Skeletal muscle tissue (tissue), 4 donors: ENCODE results near the gene RAP1A. TPM values are rescaled to one million over a fixed set of nuclear protein-coding genes. Genes with fewer than 3 reads are reported as not detected.
"Not testable (repeated sequence)": the region's sequence is repeated elsewhere in the genome, so short reads cannot be mapped to it uniquely, and the experiment has no call there.

Experiments used
- H3K27ac ChIP-seq: one replicate; pipeline ENCODE4 v1.7.0; 2013; ENCODE audit warnings: mild to moderate bottlenecking, low read depth, low read length, inconsistent platforms
- H3K27me3 ChIP-seq, 3 donors: one replicate each; pipeline ENCODE4 v1.7.0; 2013; ENCODE audit warnings: low read length in 3 of 3; ENCODE audit not compliant: control insufficient read depth in 3 of 3, insufficient read depth in 3 of 3
- H3K36me3 ChIP-seq, 3 donors: one replicate each; pipeline ENCODE4 v1.7.0; 2013; ENCODE audit warnings: low read length in 3 of 3; ENCODE audit not compliant: control insufficient read depth in 3 of 3, insufficient read depth in 3 of 3
- H3K4me1 ChIP-seq, 3 donors: one replicate each; pipeline ENCODE4 v1.7.0; 2013; ENCODE audit warnings: low read length in 3 of 3, mild to moderate bottlenecking in 3 of 3; ENCODE audit not compliant: control insufficient read depth in 3 of 3, insufficient read depth in 3 of 3
- H3K4me3 ChIP-seq, 3 donors: one replicate each; pipeline ENCODE4 v1.7.0; 2013; ENCODE audit warnings: low read length in 3 of 3
- H3K9ac ChIP-seq, 3 donors: one replicate each; pipeline ENCODE4 v1.7.0; 2013; ENCODE audit warnings: low read length in 3 of 3, mild to moderate bottlenecking in 3 of 3, moderate library complexity in 2 of 3, low read depth in 1 of 3
- H3K9me3 ChIP-seq, 3 donors: one replicate each; pipeline ENCODE4 v1.7.0; 2013; ENCODE audit warnings: low read length in 3 of 3; ENCODE audit not compliant: control insufficient read depth in 3 of 3
- total RNA-seq: library from RNA; depleted of rRNA; stranded (reverse); fragments of >200 nt; gene quantifications from one replicate; pipeline ENCODE4 v1.2.3, GENCODE V29; 2014
- donor health status: Osteomylitis.

The RAP1A gene
- total RNA-seq, 1 donor from 2014 or later: 16.7 TPM

GRCh38 chr1:111622166-111622565 lies 2.6 kb downstream of the RAP1A start:
- peaks cover 11 to 31% (median 28%) of the 10 kb centered on the region in 3 donors for H3K4me1 ChIP-seq
- no peak overlapping the region for H3K27ac ChIP-seq
- peak overlapping the region in 2 of 3 donors; percentile 3 to 16 for H3K9ac ChIP-seq
- H3K4me3 ChIP-seq: peak overlapping the region in 1 of 3 donors; percentile 10
- H3K9me3 ChIP-seq: no peaks in the 10 kb centered on the region
- no peaks in the 10 kb centered on the region for H3K27me3 ChIP-seq
- H3K36me3 ChIP-seq: no peaks in the 10 kb centered on the region

DNA sequence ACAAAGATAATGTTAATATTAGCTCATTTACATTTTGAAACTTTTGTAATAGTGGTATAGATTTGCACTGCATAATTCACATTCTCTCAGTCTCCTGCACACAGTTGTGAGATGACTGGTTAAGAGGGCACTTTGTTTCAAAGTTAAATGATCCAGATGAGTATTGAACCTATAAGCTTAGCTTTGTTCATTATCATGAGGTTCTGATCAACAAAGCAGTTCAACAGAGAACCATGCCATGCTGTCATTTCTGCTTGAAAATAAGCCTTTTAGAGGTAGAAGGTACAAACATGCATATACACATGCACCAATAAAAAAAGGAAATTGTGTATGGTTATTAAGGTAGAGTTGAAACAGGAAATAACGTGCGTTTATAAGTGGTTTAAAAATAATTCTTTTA lies 4.8 kb downstream of the RAP1A start:
- no peaks in the 10 kb centered on the region for H3K9me3 ChIP-seq
- no peak overlapping the region for H3K27ac ChIP-seq
- H3K36me3 ChIP-seq: no peaks in the 10 kb centered on the region
- no peaks in the 10 kb centered on the region for H3K27me3 ChIP-seq
- H3K4me1 ChIP-seq: peaks cover 5 to 29% (median 24%) of the 10 kb centered on the region in 3 donors
- no peak overlapping the region for H3K9ac ChIP-seq
- H3K4me3 ChIP-seq: no peak overlapping the region

GRCh38 chr1:111625276-111625675 lies 5.7 kb downstream of the RAP1A start:
- Histone ChIP-seq H3K36me3 (no peaks in the 10 kb centered on the region), H3K4me3 (no peak overlapping the region), H3K4me1 (peaks cover 5 to 26% (median 24%) of the 10 kb centered on the region in 3 donors), H3K27ac (no peak overlapping the region), H3K27me3 (no peaks in the 10 kb centered on the region), H3K9ac (no peak overlapping the region), H3K9me3 (no peaks in the 10 kb centered on the region)

DNA sequence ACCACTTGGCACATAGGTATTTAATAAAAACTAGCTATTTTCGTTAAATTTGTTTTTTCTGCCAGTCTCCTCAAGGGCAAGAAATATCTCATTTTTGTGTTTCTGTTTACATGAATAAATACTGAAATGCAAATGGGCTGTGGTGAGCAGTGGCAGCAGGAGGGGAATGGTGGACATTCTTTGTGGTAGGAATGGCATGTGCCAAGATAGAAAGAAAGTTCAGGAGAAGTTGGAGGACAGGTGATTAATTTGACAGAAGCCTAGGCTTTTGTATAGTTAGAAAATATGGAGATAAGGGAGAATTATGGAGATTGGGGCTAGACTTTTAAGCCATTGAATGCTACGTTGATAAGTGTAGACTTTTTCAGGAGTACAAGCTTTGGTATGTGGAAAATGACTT lies 8.6 kb downstream of the RAP1A start:
- no peaks in the 10 kb centered on the region for H3K9me3 ChIP-seq
- H3K4me1 ChIP-seq: peaks cover 0 to 8% (median 4%) of the 10 kb centered on the region in 3 donors

GRCh38 chr1:111629190-111629954 lies 9.8 kb downstream of the RAP1A start:
- no peak overlapping the region for H3K9ac ChIP-seq
- no peaks in the 10 kb centered on the region for H3K9me3 ChIP-seq
- H3K4me3 ChIP-seq: no peak overlapping the region
- H3K36me3 ChIP-seq: no peaks in the 10 kb centered on the region
- peaks cover 0 to 11% (median 4%) of the 10 kb centered on the region in 3 donors for H3K4me1 ChIP-seq
- no peak overlapping the region for H3K27ac ChIP-seq
- no peaks in the 10 kb centered on the region for H3K27me3 ChIP-seq

More for the DNA sequence above, 8.6 kb downstream of the RAP1A start:
- H3K27ac ChIP-seq: no peak overlapping the region
- no peaks in the 10 kb centered on the region for H3K36me3 ChIP-seq
- no peak overlapping the region for H3K9ac ChIP-seq
- no peak overlapping the region for H3K4me3 ChIP-seq
- no peaks in the 10 kb centered on the region for H3K27me3 ChIP-seq

GRCh38 chr1:111630567-111630966 lies 11.0 kb downstream of the RAP1A start:
- no peaks in the 10 kb centered on the region for H3K36me3 ChIP-seq
- no peak overlapping the region for H3K4me3 ChIP-seq
- H3K4me1 ChIP-seq: peaks cover 0 to 8% (median 4%) of the 10 kb centered on the region in 3 donors
- H3K27ac ChIP-seq: no peak overlapping the region
- no peaks in the 10 kb centered on the region for H3K27me3 ChIP-seq
- no peaks in the 10 kb centered on the region for H3K9me3 ChIP-seq
- H3K9ac ChIP-seq: no peak overlapping the region

GRCh38 chr1:111631502-111631901 lies 11.9 kb downstream of the RAP1A start:
- Histone ChIP-seq H3K9ac (no peak overlapping the region), H3K27me3 (no peaks in the 10 kb centered on the region), H3K4me3 (no peak overlapping the region), H3K27ac (no peak overlapping the region), H3K36me3 (no peaks in the 10 kb centered on the region), H3K4me1 (peaks cover 0 to 7% (median 4%) of the 10 kb centered on the region in 3 donors), H3K9me3 (no peaks in the 10 kb centered on the region)

DNA sequence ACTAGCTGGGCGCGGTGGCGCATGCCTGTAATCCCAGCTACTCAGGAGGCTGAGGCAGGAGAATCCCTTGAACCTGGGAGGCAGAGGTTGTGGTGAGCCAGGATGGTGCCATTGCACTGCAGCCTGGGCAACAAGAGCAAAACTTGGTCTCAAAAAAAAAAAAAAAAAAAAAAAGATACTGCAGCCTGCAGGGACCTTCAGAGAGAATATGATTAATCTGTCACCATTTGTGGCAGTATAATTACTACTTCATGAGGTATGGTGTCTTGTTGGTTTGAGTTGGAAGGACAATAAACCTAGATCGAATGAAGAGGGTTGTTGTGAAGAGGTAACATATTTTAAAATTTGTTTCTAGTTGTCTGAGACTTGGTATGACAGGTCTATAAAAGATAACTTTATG lies 13.2 kb downstream of the RAP1A start:
- H3K27me3 ChIP-seq, H3K27ac ChIP-seq, H3K9ac ChIP-seq, H3K9me3 ChIP-seq, H3K4me3 ChIP-seq, H3K4me1 ChIP-seq, H3K36me3 ChIP-seq: not testable (repeated sequence)

DNA sequence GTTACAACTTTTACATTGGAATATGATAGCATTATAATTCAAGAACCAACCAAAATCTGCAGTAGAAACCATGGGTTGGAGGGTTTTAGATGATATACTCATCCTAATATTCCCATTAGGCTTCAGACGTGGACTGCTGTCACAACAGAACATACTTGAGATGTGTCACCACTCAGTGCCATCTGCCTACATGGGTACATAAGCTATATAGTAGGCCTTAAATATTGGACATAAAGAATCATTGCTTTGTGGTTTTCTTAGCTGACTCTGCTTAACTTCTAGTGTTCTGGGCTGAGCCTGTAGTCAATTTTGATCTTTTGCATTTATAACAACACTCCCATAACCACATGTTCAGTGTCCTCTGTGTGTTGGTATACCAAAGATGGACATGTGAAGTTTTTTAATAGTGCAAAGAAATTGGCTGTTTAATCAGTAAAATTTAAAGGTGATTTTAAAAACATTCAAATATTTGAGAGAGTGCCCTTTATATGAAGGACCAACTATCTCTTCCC lies 14.2 kb downstream of the RAP1A start:
- Histone ChIP-seq H3K27ac (no peak overlapping the region), H3K9me3 (no peaks in the 10 kb centered on the region), H3K27me3 (no peaks in the 10 kb centered on the region), H3K36me3 (no peaks in the 10 kb centered on the region), H3K4me1 (peaks cover 0 to 7% (median 2%) of the 10 kb centered on the region in 3 donors), H3K4me3 (no peak overlapping the region), H3K9ac (no peak overlapping the region)

DNA sequence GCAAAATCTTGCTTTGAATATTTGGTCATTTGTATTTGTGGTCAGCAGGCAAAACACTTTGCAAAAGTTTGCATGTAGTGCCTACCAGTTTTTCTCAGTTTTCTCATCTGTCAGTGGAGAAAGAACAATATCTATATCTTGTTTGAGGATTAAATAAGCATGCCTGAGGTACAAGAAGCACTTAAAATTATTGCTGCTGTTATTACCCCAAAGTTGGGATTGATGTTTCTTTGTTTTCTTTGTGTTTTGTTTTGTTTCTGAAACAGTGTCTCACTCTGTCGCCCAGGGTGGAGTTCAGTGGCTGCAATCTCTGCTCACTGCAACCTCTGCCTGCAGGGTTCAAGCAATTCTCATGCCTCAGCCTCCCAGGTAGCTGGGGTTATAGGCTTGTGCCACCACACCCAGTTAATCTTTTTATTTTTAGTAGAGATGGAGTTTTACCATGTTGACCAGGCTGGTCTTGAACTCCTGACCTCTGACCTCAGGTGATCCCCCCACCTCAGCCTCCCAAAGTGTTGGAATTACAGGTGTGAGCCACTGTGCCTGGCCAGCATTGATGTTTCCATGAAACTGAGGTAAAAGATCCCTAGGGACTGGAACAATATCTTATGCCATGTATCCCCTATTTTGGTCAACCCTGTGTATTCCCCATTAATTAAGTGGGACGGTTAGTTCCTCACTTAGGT lies 15.9 kb downstream of the RAP1A start:
- Histone ChIP-seq H3K27ac (no peak overlapping the region), H3K9ac (no peak overlapping the region), H3K36me3 (no peaks in the 10 kb centered on the region), H3K4me3 (no peak overlapping the region), H3K27me3 (no peaks in the 10 kb centered on the region), H3K4me1 (peaks cover 0 to 4% (median 2%) of the 10 kb centered on the region in 3 donors), H3K9me3 (no peaks in the 10 kb centered on the region)
